ENCODE data around the gene RAMP3. TPM values are rescaled to one million over a fixed set of nuclear protein-coding genes. Genes with fewer than 3 reads are reported as not detected.

The RAMP3 gene
- total and polyA plus RNA-seq, 9 of the 15 experiments (the other 6 are each of a cell fraction or from before 2014, with no cell fraction given), result not detected

DNA sequence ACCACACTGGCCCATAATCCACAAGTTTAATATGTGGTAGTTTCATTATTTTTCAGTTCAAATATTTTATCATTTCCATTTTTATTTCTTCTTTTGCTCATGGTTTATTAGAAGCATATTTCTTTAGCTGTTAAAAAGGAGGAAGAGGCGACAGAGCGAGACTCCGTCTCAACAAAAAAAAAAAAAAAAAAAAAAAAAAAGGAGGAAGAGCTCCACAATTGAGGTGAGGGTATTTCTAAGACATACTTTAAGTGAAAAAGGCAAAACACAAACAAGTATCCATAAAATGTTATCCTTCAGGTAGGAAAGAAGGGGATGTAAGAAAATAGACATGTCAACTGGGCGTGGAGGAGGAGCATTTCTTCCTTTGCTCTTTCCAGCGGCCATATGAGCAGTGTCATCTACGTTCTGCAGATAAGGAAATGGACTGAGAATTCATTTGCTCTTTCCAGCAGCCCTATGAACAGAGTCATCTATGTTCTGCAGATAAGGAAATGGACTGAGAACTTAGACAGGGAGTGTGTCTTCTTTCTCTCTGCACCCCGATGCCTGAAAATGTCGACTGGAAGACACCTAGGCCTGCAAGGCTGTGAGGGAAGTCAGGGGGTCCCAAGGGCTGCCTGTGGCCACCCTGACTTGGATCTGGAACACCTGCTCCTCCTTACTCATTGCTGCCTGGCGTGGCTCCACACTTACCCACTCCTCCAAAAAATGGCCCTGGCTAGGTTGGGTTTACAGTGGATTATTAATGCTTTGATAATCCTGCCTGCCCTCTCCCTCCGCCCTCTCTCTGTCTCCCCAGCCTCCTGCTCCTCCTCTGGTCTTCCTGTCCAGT is 18.9 kb upstream of the RAMP3 start:
- 13% methylated on average over 8 of the region's 10 CpGs for WGBS (ENCODE audit: insufficient coverage, low coverage, missing lambda C conversion rate)
- ATAC-seq (peak; percentile 89), FAIRE-seq (peak; percentile 93), DNase-seq (ENCODE audit: extremely low read depth in 1 of 4, low spot score in 3 of 4) (peak; percentile 31 to 81 (median 50))
- Histone ChIP-seq H3K9me3 (replicated peaks; ENCODE audit: control insufficient read depth, insufficient read depth, low read depth, low read length) (no peaks in the 10 kb centered on the region), H3K9me1 (ENCODE audit: control insufficient read depth, insufficient read depth, low read length) (no peaks in the 10 kb centered on the region), H4K20me1 (replicated peaks; ENCODE audit: control insufficient read depth, insufficient read depth, low read length) (no peaks in the 10 kb centered on the region), H3K4me1 (replicated peaks in 1 of 2; ENCODE audit: control insufficient read depth in 2 of 2, insufficient read depth in 2 of 2, low read length in 2 of 2) (peaks cover 5 to 15% of the 10 kb centered on the region in 2 experiments), H3K9ac (ENCODE audit: insufficient read depth in 1 of 2, low read depth in 2 of 2, low read length in 2 of 2) (peak overlapping the region; percentile 44 to 76), H3K4me3 (no peak overlapping the region), H3K27ac (ENCODE audit: extremely low read depth, low read depth, low read length) (peak overlapping the region; percentile 62), H2AFZ (ENCODE audit: low read depth, low read length) (peak overlapping the region; percentile 91), H3K36me3 (ENCODE audit: control insufficient read depth, insufficient read depth, low read length) (no peaks in the 10 kb centered on the region), H3K4me2 (ENCODE audit: insufficient read depth, low read length) (peak overlapping the region; percentile 73), H3K79me2 (ENCODE audit: control insufficient read depth, insufficient read depth, low read length) (no peaks in the 10 kb centered on the region), H3K27me3 (ENCODE audit: control insufficient read depth in 2 of 2, insufficient read depth in 2 of 2, low read length in 2 of 2) (no peaks in the 10 kb centered on the region)
- no TSS peak for BruUV-seq (replicated peaks)
- in situ Hi-C loops (cut with MboI), result loop anchor here (5.0 to 10.0 kb wide), 2 partner anchors 171 to 544 kb away; no protein-coding TSS in a partner anchor
- CTCF ChIA-PET (ENCODE audit: low intra/inter-chr PET ratio), result no interaction called here
- intact Hi-C loops (cut with micrococcal nuclease), result loop anchor here (10.0 kb wide), 1 partner anchor 284 kb away; no protein-coding TSS in a partner anchor
- POLR2A ChIA-PET, result interaction anchor here (1.0 to 1.3 kb wide), 3 partner anchors 11 to 166 kb away, joined by 3 to 7 read pairs (median 4); no protein-coding TSS in a partner anchor
- TF ChIP-seq, protein P1, sequence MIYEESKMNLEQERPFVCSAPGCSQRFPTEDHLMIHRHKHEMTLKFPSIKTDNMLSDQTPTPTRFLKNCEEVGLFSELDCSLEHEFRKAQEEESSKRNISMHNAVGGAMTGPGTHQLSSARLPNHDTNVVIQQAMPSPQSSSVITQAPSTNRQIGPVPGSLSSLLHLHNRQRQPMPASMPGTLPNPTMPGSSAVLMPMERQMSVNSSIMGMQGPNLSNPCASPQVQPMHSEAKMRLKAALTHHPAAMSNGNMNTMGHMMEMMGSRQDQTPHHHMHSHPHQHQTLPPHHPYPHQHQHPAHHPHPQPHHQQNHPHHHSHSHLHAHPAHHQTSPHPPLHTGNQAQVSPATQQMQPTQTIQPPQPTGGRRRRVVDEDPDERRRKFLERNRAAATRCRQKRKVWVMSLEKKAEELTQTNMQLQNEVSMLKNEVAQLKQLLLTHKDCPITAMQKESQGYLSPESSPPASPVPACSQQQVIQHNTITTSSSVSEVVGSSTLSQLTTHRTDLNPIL (CRISPR knock-in tag; IDR thresholded peaks at IDR 0.05), result no peak
- TF ChIP-seq, protein P2, sequence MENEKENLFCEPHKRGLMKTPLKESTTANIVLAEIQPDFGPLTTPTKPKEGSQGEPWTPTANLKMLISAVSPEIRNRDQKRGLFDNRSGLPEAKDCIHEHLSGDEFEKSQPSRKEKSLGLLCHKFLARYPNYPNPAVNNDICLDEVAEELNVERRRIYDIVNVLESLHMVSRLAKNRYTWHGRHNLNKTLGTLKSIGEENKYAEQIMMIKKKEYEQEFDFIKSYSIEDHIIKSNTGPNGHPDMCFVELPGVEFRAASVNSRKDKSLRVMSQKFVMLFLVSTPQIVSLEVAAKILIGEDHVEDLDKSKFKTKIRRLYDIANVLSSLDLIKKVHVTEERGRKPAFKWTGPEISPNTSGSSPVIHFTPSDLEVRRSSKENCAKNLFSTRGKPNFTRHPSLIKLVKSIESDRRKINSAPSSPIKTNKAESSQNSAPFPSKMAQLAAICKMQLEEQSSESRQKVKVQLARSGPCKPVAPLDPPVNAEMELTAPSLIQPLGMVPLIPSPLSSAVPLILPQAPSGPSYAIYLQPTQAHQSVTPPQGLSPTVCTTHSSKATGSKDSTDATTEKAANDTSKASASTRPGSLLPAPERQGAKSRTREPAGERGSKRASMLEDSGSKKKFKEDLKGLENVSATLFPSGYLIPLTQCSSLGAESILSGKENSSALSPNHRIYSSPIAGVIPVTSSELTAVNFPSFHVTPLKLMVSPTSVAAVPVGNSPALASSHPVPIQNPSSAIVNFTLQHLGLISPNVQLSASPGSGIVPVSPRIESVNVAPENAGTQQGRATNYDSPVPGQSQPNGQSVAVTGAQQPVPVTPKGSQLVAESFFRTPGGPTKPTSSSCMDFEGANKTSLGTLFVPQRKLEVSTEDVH (IDR thresholded peaks at IDR 0.05; ENCODE audit: low read depth, partially characterized antibody), result no peak
- TF ChIP-seq, protein P3, sequence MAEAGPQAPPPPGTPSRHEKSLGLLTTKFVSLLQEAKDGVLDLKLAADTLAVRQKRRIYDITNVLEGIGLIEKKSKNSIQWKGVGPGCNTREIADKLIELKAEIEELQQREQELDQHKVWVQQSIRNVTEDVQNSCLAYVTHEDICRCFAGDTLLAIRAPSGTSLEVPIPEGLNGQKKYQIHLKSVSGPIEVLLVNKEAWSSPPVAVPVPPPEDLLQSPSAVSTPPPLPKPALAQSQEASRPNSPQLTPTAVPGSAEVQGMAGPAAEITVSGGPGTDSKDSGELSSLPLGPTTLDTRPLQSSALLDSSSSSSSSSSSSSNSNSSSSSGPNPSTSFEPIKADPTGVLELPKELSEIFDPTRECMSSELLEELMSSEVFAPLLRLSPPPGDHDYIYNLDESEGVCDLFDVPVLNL (CRISPR knock-in tag; IDR thresholded peaks at IDR 0.05; ENCODE audit: low read depth), result no peak
- TF ChIP-seq, protein P4, sequence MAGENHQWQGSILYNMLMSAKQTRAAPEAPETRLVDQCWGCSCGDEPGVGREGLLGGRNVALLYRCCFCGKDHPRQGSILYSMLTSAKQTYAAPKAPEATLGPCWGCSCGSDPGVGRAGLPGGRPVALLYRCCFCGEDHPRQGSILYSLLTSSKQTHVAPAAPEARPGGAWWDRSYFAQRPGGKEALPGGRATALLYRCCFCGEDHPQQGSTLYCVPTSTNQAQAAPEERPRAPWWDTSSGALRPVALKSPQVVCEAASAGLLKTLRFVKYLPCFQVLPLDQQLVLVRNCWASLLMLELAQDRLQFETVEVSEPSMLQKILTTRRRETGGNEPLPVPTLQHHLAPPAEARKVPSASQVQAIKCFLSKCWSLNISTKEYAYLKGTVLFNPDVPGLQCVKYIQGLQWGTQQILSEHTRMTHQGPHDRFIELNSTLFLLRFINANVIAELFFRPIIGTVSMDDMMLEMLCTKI (IDR thresholded peaks at IDR 0.05; ENCODE audit: partially characterized antibody), result no peak
- TF ChIP-seq, protein P5, sequence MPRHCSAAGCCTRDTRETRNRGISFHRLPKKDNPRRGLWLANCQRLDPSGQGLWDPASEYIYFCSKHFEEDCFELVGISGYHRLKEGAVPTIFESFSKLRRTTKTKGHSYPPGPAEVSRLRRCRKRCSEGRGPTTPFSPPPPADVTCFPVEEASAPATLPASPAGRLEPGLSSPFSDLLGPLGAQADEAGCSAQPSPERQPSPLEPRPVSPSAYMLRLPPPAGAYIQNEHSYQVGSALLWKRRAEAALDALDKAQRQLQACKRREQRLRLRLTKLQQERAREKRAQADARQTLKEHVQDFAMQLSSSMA (CRISPR knock-in tag; IDR thresholded peaks at IDR 0.05), result no peak
- TF ChIP-seq NCOA1 (IDR thresholded peaks at IDR 0.05; ENCODE audit: low read depth) (no peak), SETDB1 (IDR thresholded peaks at IDR 0.05; ENCODE audit: low read length) (no peak), FIP1L1 (IDR thresholded peaks at IDR 0.05; ENCODE audit: low read depth, low read length, poor library complexity, severe bottlenecking) (no peak), ZNF140 (CRISPR knock-in tag; IDR thresholded peaks at IDR 0.05) (no peak), ZNF408 (CRISPR knock-in tag; IDR thresholded peaks at IDR 0.05; ENCODE audit: low read depth) (no peak)
- TF ChIP-seq, protein P6, sequence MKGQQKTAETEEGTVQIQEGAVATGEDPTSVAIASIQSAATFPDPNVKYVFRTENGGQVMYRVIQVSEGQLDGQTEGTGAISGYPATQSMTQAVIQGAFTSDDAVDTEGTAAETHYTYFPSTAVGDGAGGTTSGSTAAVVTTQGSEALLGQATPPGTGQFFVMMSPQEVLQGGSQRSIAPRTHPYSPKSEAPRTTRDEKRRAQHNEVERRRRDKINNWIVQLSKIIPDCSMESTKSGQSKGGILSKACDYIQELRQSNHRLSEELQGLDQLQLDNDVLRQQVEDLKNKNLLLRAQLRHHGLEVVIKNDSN (CRISPR knock-in tag; IDR thresholded peaks at IDR 0.05), result no peak
